ENCODE measurements around the gene AKAP6. TPM values are rescaled to one million over a fixed set of nuclear protein-coding genes. Genes with fewer than 3 reads are reported as not detected.

AKAP6 gene
- total and polyA plus RNA-seq, 2 of the 8 experiments (the other 6 are each of a cell fraction or from before 2014, with no cell fraction given), result 0.09 to 0.89 TPM

- no peak overlapping the region for H3K56ac ChIP-seq (replicated peaks; ENCODE audit: insufficient read length, low read depth, low read length)
- H3K14ac ChIP-seq (ENCODE audit: insufficient read length), result no peak overlapping the region
- H3K4me2 ChIP-seq (ENCODE audit: insufficient read depth in 1 of 2, low read depth in 2 of 2, low read length in 2 of 2), result no peak overlapping the region
- no peaks in the 10 kb centered on the region; a peak in 1 of 4 replicates for H3K9me3 ChIP-seq (ENCODE audit: insufficient read depth in 2 of 2, low read depth in 1 of 2, low read length in 1 of 2)
- no peaks in the 10 kb centered on the region for H3K27me3 ChIP-seq (replicated peaks in 1 of 4; ENCODE audit: control insufficient read depth in 3 of 4, extremely low read depth in 1 of 4, insufficient read depth in 3 of 4, low read length in 3 of 4)
- no peaks in the 10 kb centered on the region for H4K20me1 ChIP-seq (replicated peaks in 1 of 2; ENCODE audit: control insufficient read depth in 1 of 2, insufficient read depth in 2 of 2, low read length in 2 of 2)
- H3K27ac ChIP-seq (ENCODE audit: low read depth, low read length), result no peak overlapping the region
- FAIRE-seq, result no peak
- no peak overlapping the region for H2AFZ ChIP-seq (ENCODE audit: low read length)
- H2BK5ac ChIP-seq (ENCODE audit: low read depth, low read length), result no peak overlapping the region
- DNase-seq (ENCODE audit: low read depth in 1 of 2, low spot score in 2 of 2), result no peak
- no peak overlapping the region for H3K4ac ChIP-seq (replicated peaks; ENCODE audit: insufficient read length, low read depth, low read length)
- H4K8ac ChIP-seq (ENCODE audit: extremely low read depth, insufficient read depth, low read length), result no peak overlapping the region
- no peak overlapping the region for H4K91ac ChIP-seq (replicated peaks; ENCODE audit: insufficient read length, low read length)
- no peaks in the 10 kb centered on the region for H3K79me2 ChIP-seq (ENCODE audit: control insufficient read depth in 1 of 2, insufficient read depth in 2 of 2, low read length in 2 of 2)
- 95% methylated on average over 3 of the region's 3 CpGs; no CpG with 5 or more reads in 1 of the 2 experiments for WGBS, 2 experiments (ENCODE audit: extremely low coverage in 1 of 2, insufficient coverage in 1 of 2, insufficient read length in 1 of 2, insufficient replicate concordance in 2 of 2, low coverage in 1 of 2, low lambda C conversion rate in 2 of 2, missing lambda C conversion rate in 1 of 2)
- no peak overlapping the region for H4K5ac ChIP-seq (ENCODE audit: insufficient read length, low read depth, low read length)
- H3K4me3 ChIP-seq (ENCODE audit: extremely low read depth in 1 of 4, insufficient read depth in 2 of 4, low read depth in 3 of 4, low read length in 4 of 4), result no peak overlapping the region
- ChIA-PET POLR2A (ENCODE audit: partially characterized antibody) (no interaction called here), CTCF (ENCODE audit: partially characterized antibody) (no interaction called here)
- H3K4me1 ChIP-seq (replicated peaks in 1 of 4; ENCODE audit: control insufficient read depth in 3 of 4, insufficient read depth in 4 of 4, low read length in 3 of 4), result no peaks in the 10 kb centered on the region
- no peak overlapping the region for H2BK20ac ChIP-seq (ENCODE audit: low read length)
- no peak overlapping the region for H2BK12ac ChIP-seq (ENCODE audit: low read depth, low read length)
- no peak overlapping the region for H3K23ac ChIP-seq (ENCODE audit: insufficient read length)
- TF ChIP-seq RBBP5 (IDR thresholded peaks at IDR 0.05; ENCODE audit: borderline replicate concordance, low read depth, low read length), result no peak
- TF ChIP-seq FOSL1 (IDR thresholded peaks at IDR 0.05; ENCODE audit: insufficient read depth, low read depth, low read length), result no peak
- no peak for TF ChIP-seq RNF2 (IDR thresholded peaks at IDR 0.05; ENCODE audit: borderline replicate concordance, low read depth, low read length, missing control alignments, poor library complexity, severe bottlenecking)
- no peak for TF ChIP-seq CTBP2 (IDR thresholded peaks at IDR 0.05; ENCODE audit: borderline replicate concordance, insufficient read depth, insufficient read length, low read length)
- no peak for TF ChIP-seq CTCF (IDR thresholded peaks at IDR 0.05; ENCODE audit: control extremely low read depth in 1 of 3, insufficient read depth in 1 of 3, low read depth in 1 of 3, low read length in 3 of 3)
- no peaks in the 10 kb centered on the region for H3K23me2 ChIP-seq (ENCODE audit: low read depth, low read length)
- H3K18ac ChIP-seq (ENCODE audit: extremely low read depth, low read length), result no peak overlapping the region
- no peak overlapping the region for H2BK15ac ChIP-seq (ENCODE audit: low read length)
- no peak overlapping the region for H3K9ac ChIP-seq (replicated peaks in 1 of 4; ENCODE audit: extremely low read depth in 1 of 4, low read depth in 3 of 4, low read length in 3 of 4)
- H3K36me3 ChIP-seq (ENCODE audit: control insufficient read depth in 2 of 4, insufficient read depth in 4 of 4, low read length in 3 of 4), result no peaks in the 10 kb centered on the region
- no peak overlapping the region for H2AK5ac ChIP-seq (ENCODE audit: low read depth, low read length)
- no peak overlapping the region for H2BK120ac ChIP-seq (replicated peaks; ENCODE audit: low read depth, low read length)
- no peaks in the 10 kb centered on the region for H3K79me1 ChIP-seq (ENCODE audit: low read depth, low read length)
These were observed 506.8 kb downstream of the AKAP6 start for GRCh38 chr14:32835924-32836323.
